NCI-H1048 (cell line): Measurements from ENCODE around the gene GPR65.

Experiments used
- DNase-seq: peaks from one replicate; lab custom pipeline; 2025; lab: John Stamatoyannopoulos, UW

The GPR65 gene, protein sequence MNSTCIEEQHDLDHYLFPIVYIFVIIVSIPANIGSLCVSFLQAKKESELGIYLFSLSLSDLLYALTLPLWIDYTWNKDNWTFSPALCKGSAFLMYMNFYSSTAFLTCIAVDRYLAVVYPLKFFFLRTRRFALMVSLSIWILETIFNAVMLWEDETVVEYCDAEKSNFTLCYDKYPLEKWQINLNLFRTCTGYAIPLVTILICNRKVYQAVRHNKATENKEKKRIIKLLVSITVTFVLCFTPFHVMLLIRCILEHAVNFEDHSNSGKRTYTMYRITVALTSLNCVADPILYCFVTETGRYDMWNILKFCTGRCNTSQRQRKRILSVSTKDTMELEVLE

DNA sequence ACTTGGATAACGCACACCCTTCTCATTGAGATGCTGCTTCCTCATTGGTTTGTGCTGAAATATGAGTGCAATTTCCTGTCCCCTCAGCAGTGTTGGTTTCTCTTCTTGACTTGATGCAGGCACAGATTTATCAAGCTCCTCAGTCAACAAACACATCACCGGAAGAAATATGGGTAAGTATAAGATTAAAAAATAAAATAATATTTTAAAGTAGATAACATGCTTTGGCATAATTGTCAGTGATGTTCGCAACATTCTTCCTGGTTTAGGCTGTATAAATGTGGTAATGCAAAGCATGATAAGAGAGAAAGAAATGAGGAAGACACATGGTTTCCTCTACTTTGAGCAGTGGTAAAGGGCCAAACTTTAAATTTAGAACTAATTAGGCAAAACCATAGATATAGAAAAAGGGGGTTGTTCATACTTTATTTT lies at the start of gene GPR65:
Gene GPR65, plus strand, starts transcription at position 86 of the 432 bp plus-strand sequence. CDS start 5,713 bp downstream, outside the sequence.
- no peak for DNase-seq

DNA sequence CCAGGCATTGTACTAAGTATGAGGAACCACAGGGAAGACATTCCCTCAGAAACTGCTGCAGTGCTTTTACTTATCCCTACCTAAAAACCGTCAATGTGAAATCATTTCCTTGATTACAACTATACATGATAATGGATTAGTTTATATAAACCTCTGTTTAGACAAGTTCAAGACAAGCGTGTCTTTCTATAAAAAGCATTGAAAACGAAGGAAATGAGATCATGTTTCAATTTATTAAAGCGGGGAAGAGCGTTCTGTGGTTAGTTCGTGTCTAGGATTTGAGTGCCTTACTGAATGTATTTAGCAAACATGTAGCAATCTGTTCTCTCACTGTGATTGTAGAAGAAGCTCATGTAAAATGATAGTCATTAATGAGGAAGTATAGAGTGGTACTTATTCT lies 49.4 kb upstream of the GPR65 start:
- no peak for DNase-seq

DNA sequence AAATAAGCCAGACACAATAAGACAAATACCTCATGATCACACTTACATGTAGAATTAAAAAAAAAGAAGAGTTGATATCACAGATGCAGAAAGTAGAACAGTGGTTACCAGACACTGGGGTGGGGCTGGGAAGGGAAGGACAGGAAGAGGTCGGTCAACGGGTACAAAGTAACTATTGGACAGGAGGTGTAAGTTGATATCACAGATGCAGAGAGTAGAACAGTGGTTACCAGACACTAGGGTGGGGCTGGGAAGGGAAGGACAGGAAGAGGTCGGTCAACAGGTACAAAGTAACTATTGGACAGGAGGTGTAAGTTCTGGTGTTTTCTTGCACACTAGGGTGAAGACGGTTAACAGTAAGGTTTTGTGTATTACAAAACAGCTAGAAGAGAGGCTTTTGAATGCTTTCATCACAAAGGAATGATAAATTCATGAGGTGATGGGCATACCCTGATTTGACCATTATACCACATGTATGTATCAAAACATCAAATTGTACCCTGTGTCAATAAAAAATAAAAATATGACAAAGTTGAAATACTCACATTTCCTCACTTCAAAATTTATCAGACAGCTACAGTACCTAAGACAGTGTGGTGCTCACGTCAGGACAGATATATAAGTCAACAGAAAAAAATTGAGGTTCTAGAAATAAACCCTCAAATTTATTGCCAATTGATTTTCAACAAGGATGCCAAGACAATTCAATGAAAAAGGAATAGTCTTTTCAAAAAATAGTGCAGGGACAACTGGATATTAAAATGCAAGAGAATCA lies 44.7 kb upstream of the GPR65 start:
- no peak for DNase-seq

DNA sequence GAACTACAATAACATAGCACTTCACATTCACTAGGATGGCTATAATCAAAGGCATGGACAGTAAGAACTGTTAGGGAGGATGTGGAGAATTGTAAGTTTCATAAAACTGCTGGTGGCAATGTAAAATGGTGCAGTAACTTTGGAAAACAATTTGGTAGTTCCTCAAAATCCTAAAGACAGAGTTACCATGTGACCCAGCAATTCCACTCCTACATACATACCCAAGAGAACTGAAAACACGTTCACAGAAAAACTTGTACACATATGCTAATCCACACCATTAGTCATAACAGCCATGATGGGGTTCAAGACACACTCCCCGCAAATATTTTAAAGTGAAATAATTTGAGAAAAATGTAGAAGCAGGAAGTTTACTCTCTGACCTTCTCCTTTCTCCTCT lies 43.7 kb upstream of the GPR65 start:
- no peak for DNase-seq

DNA sequence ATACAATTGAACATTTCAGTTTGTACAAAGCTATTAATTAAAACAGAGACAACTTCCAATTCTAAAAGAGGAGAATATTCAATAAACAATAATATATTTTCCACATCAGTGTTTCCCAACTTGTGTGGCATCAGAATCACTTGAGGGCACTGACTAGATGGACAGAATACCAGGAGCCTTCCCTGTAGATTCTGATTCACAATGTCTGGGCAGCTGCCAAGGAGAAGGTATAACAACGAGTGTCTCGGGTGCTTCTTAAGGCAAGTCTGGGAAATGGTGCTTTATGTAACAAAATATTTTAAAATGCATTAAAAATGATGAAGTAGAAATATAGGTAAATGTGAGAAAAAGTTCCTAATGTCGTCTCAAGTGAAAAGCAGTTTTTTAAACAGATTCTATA lies 38.1 kb upstream of the GPR65 start:
- no peak for DNase-seq

DNA sequence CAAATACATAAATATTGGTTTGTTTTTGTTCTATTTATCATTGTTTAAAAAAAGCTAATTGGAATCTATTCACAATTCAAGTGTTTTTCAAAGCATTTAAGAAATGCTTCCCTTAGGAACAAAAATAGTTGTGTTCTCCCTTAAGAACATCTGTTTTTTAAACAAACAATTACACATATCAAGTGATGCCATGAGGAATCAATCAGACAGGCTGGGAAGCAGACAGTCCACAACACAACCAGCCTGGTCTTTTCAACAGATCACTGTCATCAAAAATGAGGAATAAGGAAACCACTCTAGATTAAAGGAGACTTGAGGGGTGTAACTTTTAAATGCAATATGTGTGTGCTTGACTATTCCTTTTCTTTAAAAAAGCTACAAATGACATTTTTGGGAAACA lies 37.4 kb upstream of the GPR65 start:
- no peak for DNase-seq

DNA sequence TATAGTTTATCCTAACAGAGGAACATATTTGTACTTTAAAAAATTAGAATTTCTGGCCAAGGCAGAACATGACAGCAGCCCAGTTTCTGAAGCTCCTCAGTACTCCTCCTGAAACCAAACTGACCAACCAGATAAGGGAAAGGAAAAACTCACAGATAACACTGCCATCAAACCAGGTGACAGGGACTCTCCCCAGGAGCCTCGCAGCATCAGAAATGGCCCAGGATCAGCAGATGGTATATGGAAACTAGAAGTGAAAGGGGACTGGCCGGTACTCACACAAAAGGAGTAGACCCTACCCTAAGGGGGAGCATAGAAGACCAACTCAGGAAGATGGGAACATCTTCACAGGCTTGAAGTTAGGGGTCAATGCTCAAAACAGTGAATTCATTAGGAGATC lies 33.9 kb upstream of the GPR65 start:
- DNase-seq, result no peak

DNA sequence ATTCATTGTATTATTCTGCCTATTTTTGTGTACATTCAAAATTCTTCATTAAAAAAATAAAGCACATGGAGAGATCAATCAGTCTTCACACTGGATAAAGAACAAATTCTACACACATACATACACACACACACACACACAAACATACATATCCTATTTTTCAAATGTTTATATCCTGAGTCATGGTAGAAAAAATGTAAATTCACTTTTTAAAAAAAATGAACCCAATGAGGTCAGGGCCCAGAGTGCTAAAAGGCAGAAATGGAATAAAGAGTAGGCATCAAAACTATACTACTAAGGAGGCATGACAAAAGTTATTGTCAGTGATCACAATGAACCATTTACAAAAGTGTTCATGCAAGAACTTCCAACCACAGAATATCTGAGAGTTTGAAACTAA lies 29.3 kb upstream of the GPR65 start:
- DNase-seq, result no peak

DNA sequence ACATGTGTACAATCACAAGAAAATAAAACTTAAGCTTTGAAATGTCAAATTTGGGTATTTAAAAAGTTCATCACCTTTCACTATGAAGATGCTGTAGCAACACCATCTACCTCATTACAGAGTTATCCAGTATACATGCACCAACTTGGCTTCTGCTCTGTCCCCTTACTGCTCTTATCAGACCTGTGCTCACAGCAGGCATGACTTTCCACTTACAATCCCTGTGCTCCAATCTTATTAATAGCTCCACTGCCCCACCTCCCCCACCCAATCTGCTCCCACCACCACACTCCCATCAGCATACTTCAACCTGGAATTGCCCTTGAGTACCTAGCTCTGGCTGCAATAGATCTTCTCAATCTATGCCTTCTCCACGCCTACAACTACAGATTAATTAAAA lies 25.2 kb upstream of the GPR65 start:
- no peak for DNase-seq

DNA sequence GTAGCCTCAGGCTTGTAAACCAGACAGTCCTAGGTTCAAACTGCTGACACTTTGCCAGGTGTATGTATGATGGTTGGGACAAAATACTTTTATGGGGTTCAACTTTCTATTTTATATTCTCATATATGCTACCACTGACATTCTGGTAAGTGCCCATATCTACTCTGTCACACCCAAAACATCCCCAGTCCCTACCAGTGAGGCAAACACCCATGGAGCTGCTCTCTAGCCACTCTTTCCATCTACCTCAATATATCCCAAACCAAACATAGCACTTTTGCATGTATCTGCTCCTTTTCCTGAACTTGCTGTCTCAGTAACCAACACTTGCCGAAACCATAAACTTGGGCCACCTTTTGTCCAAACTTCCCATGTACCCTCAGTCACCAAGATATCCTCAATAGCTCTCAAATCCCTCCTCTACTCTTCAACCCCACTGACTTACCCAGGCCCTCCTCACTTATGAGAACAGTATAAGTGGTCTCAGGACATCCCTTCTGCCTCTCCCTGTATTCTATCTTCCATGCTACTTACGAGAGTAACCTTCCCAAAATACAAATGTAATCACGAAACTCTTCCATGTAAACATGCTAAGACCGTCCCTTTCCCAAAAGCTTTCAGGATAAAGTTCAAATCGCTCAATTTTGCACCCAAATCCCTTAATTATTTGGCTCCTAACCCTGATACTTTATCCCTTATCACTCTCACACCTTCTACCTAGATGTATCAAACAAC lies 15.5 kb upstream of the GPR65 start:
- DNase-seq, result no peak

DNA sequence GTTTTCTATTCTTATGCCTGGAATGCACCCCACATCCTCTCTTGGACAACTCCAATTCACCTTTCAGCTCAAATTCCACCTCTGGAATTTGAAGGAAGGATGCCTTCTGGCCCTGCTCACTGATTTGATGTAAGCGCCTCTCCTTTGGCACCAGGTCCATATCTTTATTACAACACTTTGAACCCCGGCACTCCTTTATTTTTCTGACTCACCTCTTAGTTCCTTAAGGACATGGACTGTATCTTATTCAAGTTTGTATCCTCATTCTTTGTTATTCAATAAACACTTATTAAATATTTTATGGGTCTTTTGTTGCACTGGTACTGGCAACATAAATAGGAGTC lies 15.0 kb upstream of the GPR65 start:
- DNase-seq, result no peak

DNA sequence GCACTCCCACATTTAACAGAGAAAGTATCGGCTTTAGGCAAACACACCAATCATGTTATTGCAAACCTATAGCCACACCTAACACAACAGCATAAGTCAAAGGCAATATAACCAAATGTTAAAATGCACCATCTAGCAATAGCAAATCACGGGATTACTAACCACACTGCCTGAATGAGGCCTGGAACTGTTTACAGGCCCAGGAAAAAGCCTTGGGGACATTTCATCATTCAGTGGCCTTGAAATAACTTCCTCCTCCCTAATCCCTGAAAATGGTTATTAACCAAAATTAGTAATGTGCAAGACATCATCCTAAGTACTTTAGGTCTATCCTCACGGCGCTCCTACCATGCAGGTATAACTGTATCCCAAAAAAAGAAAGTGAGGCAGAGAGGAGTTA lies 14.3 kb upstream of the GPR65 start:
- DNase-seq, result no peak

DNA sequence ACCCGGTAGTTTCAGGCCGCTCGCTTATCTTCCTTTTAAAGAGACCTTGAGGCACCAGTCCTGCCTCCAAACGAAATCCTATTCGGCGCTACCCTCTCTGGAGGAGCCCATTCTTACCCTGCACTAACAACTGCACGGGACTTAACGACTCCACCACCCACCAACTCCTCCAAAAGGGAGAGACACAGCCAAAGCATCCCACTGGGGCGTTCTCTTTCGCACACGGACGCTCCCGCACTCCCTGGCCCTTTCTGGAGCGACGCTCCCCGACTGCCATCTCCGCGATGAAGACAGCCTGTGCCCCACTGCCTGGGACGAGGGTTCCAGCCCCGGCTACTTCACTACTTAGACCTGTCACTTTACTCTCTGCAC lies 12.6 kb upstream of the GPR65 start:
- DNase-seq, result no peak

DNA sequence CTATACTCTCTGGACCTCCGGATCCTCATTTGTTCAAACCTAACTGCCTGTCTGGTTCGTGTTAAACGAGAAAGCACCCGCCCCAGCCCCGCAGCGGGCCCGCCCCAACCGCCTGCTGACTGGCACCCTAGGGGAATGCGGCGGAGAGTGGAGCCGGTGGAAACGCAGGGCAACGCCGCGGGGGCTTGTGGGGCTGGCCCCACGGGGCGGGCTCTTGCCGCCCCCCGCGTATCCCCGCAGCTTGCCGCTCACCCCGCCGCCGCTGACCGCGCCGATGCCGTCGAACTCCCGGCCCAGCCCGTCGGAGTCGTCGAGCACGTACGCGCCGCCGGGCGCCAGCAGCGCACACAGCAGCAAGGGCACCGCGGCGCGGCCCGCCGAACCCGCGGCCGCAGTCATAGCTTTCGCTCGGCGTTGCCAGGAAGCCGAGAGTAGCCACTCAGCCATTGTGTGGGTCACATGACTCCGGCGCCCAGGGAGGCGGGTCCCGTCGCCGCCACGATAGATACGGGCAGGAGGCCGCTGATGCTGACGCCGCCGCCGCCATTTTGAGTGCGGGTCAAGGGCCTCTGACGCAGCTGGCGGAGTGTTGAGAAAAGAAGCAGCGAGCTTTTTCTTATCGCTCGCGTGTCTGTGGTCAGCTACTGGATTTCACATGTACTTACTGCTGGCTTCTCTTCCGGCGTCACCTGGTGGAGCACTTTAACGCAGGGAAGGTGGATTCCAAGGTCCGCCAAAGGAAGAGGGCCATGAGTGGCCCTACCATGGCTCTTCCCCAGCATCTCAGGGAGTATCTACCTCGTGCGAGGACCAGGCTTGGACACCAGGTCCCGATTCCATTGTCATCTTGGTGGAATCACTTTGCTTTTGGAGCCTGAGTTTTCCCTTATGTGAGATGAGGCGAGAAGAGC lies 12.0 kb upstream of the GPR65 start, which contains the start of gene GALC:
Gene GALC, minus strand, starts transcription at position 465 of the 911 bp plus-strand sequence. Its CDS starts 18 bp downstream, at position 447.
- DNase-seq, result no peak

DNA sequence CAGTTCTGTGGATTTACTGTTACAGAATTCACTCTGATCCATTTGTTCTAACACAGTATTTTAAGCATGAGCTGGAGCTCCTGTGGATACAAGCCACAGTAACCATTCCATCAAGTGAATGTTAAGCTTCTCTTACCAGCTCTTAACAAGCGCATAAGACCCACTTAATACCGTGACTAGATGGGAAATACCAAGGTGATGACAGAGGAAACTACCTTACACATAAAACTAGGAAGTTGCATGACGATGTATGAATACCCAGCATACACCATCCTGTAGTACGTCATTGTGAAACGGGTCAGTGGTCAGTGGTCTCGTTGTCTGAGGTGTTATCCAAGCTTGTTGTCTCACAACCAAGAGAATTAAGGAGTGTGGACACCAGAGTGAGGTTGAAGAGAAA lies 10.0 kb upstream of the GPR65 start:
- no peak for DNase-seq

DNA sequence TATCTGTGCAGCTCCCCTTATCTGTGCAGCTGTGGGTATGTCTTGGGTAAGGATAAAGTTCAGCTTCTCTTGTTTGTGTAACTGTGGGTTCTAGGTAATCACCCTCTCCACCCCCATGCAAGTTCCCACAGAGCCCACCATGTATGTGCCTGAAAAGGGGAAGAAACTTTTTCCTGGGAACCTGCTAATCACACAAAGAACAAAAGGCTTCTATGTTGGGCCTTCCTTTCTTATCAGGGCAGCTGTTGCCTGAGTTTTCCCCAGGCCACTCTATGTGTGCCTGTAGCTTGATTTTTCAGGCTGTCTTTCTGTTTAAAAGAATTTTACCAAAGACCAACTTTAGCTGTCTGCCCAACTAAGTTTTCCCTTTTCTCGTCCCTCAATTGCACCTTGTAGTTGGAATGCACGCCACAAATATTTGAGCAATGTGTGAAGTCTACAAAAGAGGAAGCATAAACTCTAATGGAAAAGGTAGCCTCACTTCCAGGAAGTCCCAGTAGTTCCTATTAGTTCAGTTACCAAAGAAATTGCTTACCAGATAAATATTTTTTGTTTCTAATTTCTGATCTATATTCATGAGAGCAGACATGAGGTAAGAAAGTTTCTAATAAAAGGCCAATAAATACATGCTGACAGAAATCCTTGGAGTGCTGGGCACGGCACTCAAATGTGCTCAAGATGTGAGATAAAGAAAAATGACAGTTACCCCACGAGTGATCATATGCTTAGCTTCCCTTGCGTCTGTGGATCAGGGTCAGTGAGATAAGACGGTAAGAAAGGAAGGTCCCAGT lies 9.2 kb upstream of the GPR65 start:
- no peak for DNase-seq

DNA sequence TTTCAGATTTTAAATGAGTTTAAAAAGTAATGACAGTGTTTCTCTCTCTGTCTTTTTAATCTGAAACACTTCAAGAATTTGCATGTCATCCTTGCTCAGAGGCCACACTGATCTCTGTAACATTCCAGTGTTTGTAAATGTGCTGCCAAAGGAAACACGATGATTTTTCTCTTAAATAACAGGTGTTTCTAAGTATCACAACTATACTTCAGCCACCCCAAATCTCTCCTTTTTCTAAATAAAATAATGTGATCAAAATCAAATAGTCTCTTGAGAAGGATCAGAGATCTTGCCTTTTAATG lies 8.7 kb upstream of the GPR65 start:
- no peak for DNase-seq

DNA sequence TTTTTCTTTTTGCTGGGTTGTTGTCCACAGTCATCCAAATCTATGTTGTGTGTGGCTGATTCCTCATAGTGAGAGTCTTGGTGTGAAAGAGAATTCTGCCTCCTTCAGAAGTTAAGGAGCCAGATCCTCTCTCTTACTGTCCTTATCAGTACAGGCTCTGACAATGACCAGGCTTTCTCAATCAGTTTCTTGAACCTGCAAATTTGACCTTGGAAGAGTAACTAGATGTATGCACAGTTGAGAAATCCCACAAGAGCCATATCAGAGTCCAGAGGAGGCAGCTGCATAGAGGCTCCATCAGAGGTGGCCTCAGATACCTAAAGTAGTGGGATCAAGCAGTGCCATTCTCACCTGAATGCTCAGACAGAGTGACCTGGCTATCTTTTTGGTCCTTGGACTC lies 6.5 kb upstream of the GPR65 start:
- no peak for DNase-seq

DNA sequence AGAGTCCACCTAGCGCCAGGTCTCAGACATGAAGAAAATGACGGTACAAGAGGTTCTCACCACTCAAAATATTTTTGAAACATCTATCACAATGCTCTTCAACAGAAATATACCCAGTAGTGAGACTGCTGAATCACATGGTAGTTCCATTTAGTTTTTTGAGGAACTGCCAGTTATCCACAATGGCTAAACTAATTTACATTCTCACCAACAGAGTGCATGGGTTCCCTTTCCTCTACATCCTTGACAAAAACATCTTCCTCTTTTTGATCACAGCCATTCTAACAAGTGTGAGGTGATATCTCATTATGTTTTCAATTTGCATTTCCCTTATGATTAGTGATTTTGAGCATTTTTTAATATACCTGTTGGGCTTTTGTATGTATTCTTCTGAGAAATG lies 5.7 kb upstream of the GPR65 start:
- no peak for DNase-seq

DNA sequence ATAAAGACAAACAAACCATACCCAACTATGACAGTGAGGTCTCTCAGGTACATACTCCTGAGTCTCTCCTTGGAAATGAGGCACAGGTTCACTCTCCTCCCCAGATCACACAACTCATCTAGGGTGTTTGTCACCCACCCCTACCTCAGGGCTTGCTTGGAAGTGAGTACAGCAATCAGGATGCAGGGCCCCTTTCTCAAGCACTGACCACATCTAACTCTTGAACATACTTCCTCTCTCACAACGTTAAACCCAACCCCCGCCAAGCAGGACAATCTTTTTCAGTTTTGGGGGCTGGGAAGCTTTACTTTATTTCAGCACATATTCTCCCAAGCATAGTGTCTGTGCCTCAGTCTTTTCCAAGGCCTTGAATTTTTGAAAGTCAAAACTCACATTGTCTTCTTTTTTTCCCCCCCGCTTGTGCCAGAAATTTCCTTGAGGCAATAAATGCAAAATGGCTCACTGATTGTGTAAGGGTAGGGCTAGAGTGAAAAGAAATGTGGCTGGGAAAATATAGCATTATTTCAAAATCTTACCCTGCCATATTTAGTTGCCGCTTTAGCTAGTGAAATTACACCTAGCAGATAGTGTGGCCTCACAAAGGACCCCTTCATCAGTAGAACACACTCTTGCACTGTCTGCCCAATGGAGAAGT lies 2.4 kb upstream of the GPR65 start:
- no peak for DNase-seq

DNA sequence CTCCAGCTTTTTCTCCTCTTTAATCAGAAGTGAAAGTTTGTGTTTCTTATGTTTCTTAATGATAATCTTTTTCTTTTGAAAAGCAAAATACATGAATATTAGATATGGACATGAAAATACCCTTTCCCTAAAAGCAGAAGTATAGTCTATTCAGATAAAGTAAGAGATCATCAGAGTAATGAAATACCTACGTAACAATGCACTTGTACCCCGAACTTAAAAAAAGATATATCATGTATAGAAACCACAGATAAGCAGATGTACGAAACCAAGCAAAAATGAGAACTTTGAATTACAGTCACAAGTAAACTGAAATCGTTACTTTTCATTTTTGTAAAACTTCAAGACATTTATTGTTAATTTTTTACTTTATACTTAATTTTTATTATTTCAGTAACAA lies 1.5 kb upstream of the GPR65 start:
- no peak for DNase-seq
